ENCODE results near the gene SUGP2.

- TF ChIP-seq POLR2AphosphoS5 (IDR thresholded peaks at IDR 0.05; ENCODE audit: borderline replicate concordance, low read depth, low read length) (no peak), EZH2 (IDR thresholded peaks at IDR 0.05) (no peak)
Observed at GRCh38 chr19:18996796-18997394, 36.4 kb downstream of the SUGP2 start.
